Measurements from ENCODE around the gene IL24.

DNA sequence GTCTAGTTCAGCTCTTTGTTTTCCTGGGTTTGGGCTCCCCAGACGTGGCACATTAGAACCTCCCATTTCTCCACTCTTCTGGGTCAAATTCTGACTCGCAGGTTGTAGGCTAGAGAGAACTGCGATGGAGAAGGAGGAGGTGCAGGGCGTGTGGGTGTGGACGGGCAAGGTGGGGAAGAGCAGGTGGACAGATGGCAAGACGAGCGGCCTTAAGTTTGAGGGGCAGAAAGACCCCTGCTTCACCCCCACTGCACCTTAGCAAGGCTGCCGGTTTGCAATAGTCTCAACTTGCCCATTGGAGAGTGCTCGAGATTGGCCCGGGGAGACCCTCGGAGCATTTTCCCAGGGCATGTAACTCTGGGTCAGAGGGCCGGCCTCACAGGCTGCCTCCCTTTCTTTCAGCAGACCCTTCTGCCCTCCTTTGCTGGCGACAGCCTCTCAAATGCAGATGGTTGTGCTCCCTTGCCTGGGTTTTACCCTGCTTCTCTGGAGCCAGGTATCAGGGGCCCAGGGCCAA lies 1.7 kb downstream of the IL24 start:
- no peak for TF ChIP-seq CTCF (optimal IDR thresholded peaks at IDR 0.05 in 1 of 3, IDR thresholded peaks at IDR 0.05 in 1 of 3, conservative IDR thresholded peaks at IDR 0.05 in 1 of 3; ENCODE audit: extremely low read depth in 1 of 3, insufficient read depth in 2 of 3, low read length in 3 of 3)
- TF ChIP-seq EZH2 (IDR thresholded peaks at IDR 0.05; ENCODE audit: low read length) = no peak
